GM23338 (cell line): Measurements from ENCODE around the gene PDSS2. TPM values are rescaled to one million over a fixed set of nuclear protein-coding genes. Genes with fewer than 3 reads are reported as not detected.

Source experiments
- ATAC-seq: fragments of 200-7000 bp; cut with Tn5 transposase; 3 replicates; pipeline ENCODE4 v1.9.1; 2020
- DNase-seq: peaks from one replicate; pipeline ENCODE4 v3.0.0-alpha.2; 2015; ENCODE audit warnings: low spot score
- H2AFZ ChIP-seq: fragments of 200-600 bp; sonication (generic); 2 replicates; pipeline ENCODE4 v1.8.0; 2016; ENCODE audit warnings: antibody characterized with exemption, mild to moderate bottlenecking, moderate library complexity
- H3F3A ChIP-seq: fragments of 200-600 bp; sonication (generic); replicated peaks from 2 replicates; pipeline ENCODE4 v1.8.0; 2017; ENCODE audit warnings: antibody characterized with exemption, mixed run types, low read depth
- H3K27ac ChIP-seq: fragments of 200-600 bp; sonication (generic); 2 replicates; pipeline ENCODE4 v1.6.1; 2016; ENCODE audit warnings: low read depth
- H3K27me3 ChIP-seq: fragments of 200-600 bp; sonication (generic); 2 replicates; pipeline ENCODE4 v1.8.0; 2016; ENCODE audit warnings: mild to moderate bottlenecking, mixed run types, moderate library complexity; ENCODE audit not compliant: insufficient read depth
- H3K36me3 ChIP-seq: fragments of 200-600 bp; sonication (generic); 2 replicates; pipeline ENCODE4 v1.8.0; 2016; ENCODE audit warnings: mild to moderate bottlenecking; ENCODE audit not compliant: insufficient read depth
- H3K4me1 ChIP-seq: fragments of 200-600 bp; sonication (generic); 2 replicates; pipeline ENCODE4 v1.8.0; 2016; ENCODE audit warnings: mild to moderate bottlenecking, moderate library complexity; ENCODE audit not compliant: insufficient read depth
- H3K4me2 ChIP-seq: fragments of 200-600 bp; sonication (generic); 2 replicates; pipeline ENCODE4 v1.7.1; 2017; ENCODE audit warnings: mixed run types
- H3K4me3 ChIP-seq: fragments of 200-600 bp; sonication (generic); 2 replicates; pipeline ENCODE4 v1.6.1; 2016; ENCODE audit warnings: mixed run types
- H3K79me2 ChIP-seq: fragments of 200-600 bp; sonication (generic); replicated peaks from 2 replicates; pipeline ENCODE4 v1.8.0; 2017; ENCODE audit warnings: mild to moderate bottlenecking; ENCODE audit not compliant: insufficient read depth
- H3K9me2 ChIP-seq: fragments of 200-600 bp; sonication (generic); 2 replicates; pipeline ENCODE4 v1.8.0; 2017; ENCODE audit not compliant: insufficient read depth
- H4K20me1 ChIP-seq: fragments of 200-600 bp; sonication (generic); replicated peaks from 2 replicates; pipeline ENCODE4 v1.8.0; 2017; ENCODE audit warnings: mild to moderate bottlenecking; ENCODE audit not compliant: insufficient read depth
- H3K27ac Mint-ChIP-seq: 2 replicates; pipeline ENCODE4 v1.8.0; 2020; ENCODE audit warnings: inconsistent platforms, mild to moderate bottlenecking, moderate library complexity, mixed read lengths
- H3K27me3 Mint-ChIP-seq: 3 replicates; pipeline ENCODE4 v1.8.0; 2022; ENCODE audit warnings: low read depth, mild to moderate bottlenecking, moderate library complexity, mixed read lengths, inconsistent platforms; ENCODE audit not compliant: insufficient read depth, poor library complexity
- H3K36me3 Mint-ChIP-seq: 3 replicates; pipeline ENCODE4 v1.8.0; 2021; ENCODE audit warnings: low read depth, mild to moderate bottlenecking, inconsistent platforms, moderate library complexity, mixed read lengths
- H3K4me1 Mint-ChIP-seq: 3 replicates; pipeline ENCODE4 v1.8.0; 2020; ENCODE audit warnings: mild to moderate bottlenecking, inconsistent platforms, mixed read lengths
- H3K4me3 Mint-ChIP-seq: 3 replicates; pipeline ENCODE4 v1.8.0; 2021; ENCODE audit warnings: moderate library complexity, mild to moderate bottlenecking, inconsistent platforms, mixed read lengths
- H3K9me3 Mint-ChIP-seq: 3 replicates; pipeline ENCODE4 v1.8.0; 2020; ENCODE audit warnings: moderate library complexity, mild to moderate bottlenecking, inconsistent platforms, mixed read lengths
- CREB1 ChIP-seq: fragments of 250-450 bp; sonication (Bioruptor Pico); IDR thresholded peaks from 2 replicates; pipeline ENCODE4 v1.5.0; 2020; ENCODE audit warnings: low read depth, mild to moderate bottlenecking, moderate library complexity
- CTCF ChIP-seq, 2 experiments: fragments of 200-600 bp in 1 of 2; sonication (generic) in 1 of 2; conservative IDR thresholded peaks; 2 replicates each; pipeline versions ENCODE4 v1.5.1 to v1.6.1; 2016 to 2017; ENCODE audit warnings: antibody characterized with exemption in 2 of 2, low read depth in 2 of 2, mild to moderate bottlenecking in 2 of 2, moderate library complexity in 1 of 2
- ETS1 ChIP-seq: IDR thresholded peaks from 2 replicates; pipeline ENCODE4 v1.6.1; 2016; ENCODE audit warnings: antibody characterized with exemption
- EZH2 ChIP-seq: fragments of 200-600 bp; sonication (generic); IDR thresholded peaks from one replicate; pipeline ENCODE4 v1.8.0; 2017; ENCODE audit warnings: antibody characterized with exemption, mild to moderate bottlenecking, low read depth; ENCODE audit not compliant: unreplicated experiment
- EZH2phosphoT487 ChIP-seq: fragments of 200-600 bp; sonication (generic); IDR thresholded peaks from one replicate; pipeline ENCODE4 v1.8.1; 2018; ENCODE audit warnings: antibody characterized with exemption; ENCODE audit not compliant: unreplicated experiment
- NANOG ChIP-seq: IDR thresholded peaks from 2 replicates; pipeline ENCODE4 v1.6.1; 2016; ENCODE audit warnings: antibody characterized with exemption, borderline replicate concordance
- POLR2AphosphoS5 ChIP-seq: IDR thresholded peaks from 2 replicates; pipeline ENCODE4 v1.6.1; 2016; ENCODE audit warnings: antibody characterized with exemption, low read depth
- REST ChIP-seq: IDR thresholded peaks from one replicate; pipeline ENCODE4 v1.6.1; 2018; ENCODE audit warnings: antibody characterized with exemption; ENCODE audit not compliant: unreplicated experiment
- STAT1 ChIP-seq: IDR thresholded peaks from one replicate; pipeline ENCODE4 v1.6.1; 2016; ENCODE audit warnings: antibody characterized with exemption; ENCODE audit not compliant: unreplicated experiment
- ZNF114 ChIP-seq: fragments of 250-450 bp; sonication (Bioruptor Pico); IDR thresholded peaks from 2 replicates; pipeline ENCODE4 v1.5.0; 2020; ENCODE audit warnings: mild to moderate bottlenecking, moderate library complexity
- ZNF331 ChIP-seq: fragments of 250-450 bp; sonication (Bioruptor Pico); IDR thresholded peaks from 2 replicates; pipeline ENCODE4 v1.5.0; 2020; ENCODE audit warnings: low read depth, mild to moderate bottlenecking, moderate library complexity
- ZNF462 ChIP-seq: fragments of 250-450 bp; sonication (Bioruptor Pico); IDR thresholded peaks from 2 replicates; pipeline ENCODE4 v1.5.0; 2020; ENCODE audit warnings: mild to moderate bottlenecking, moderate library complexity
- polyA plus RNA-seq: library from polyadenylated mRNA; unstranded; fragments of >200 nt; fragmentation: Nextera tagmentation; extraction: Ambion mirVana; gene quantifications from 2 replicates; pipeline ENCODE4 v1.2.1, GENCODE V29; 2016
- total RNA-seq: library from RNA; depleted of rRNA; stranded (reverse); fragments of >200 nt; shearing (Covaris generic); gene quantifications from 2 replicates; pipeline ENCODE4 v1.2.3, GENCODE V29; 2014

The PDSS2 gene
- total and polyA plus RNA-seq, 2 experiments from 2014 or later: 7.3 to 16.7 TPM

- Histone ChIP-seq H3K4me3 (no peak overlapping the region), H4K20me1 (no peaks in the 10 kb centered on the region), H3K27ac (no peak overlapping the region), H3K4me1 (peaks cover 6% of the 10 kb centered on the region; the same call in 1 of the 2 replicates), H3K36me3 (no peaks in the 10 kb centered on the region), H3F3A (no peaks in the 10 kb centered on the region), H3K27me3 (no peaks in the 10 kb centered on the region), H2AFZ (no peak overlapping the region), H3K9me2 (no peaks in the 10 kb centered on the region), H3K79me2 (no peaks in the 10 kb centered on the region), H3K4me2 (no peak overlapping the region)
- TF ChIP-seq ZNF462 (CRISPR knock-in tag) (no peak), CREB1 (no peak), STAT1 (no peak), ZNF114 (CRISPR knock-in tag) (no peak), ZNF331 (CRISPR knock-in tag) (no peak), REST (no peak), POLR2AphosphoS5 (no peak), NANOG (no peak), EZH2phosphoT487 (no peak), CTCF (conservative IDR thresholded peaks at IDR 0.05; ENCODE audit: low read depth in 2 of 2) (no peak), EZH2 (no peak), ETS1 (no peak)
- H3K4me1 Mint-ChIP-seq: peaks cover 10% of the 10 kb centered on the region
- H3K27me3 Mint-ChIP-seq: no peaks in the 10 kb centered on the region
- no peaks in the 10 kb centered on the region for H3K9me3 Mint-ChIP-seq
- no peaks in the 10 kb centered on the region for H3K36me3 Mint-ChIP-seq
- no peak overlapping the region for H3K27ac Mint-ChIP-seq
- no peak overlapping the region for H3K4me3 Mint-ChIP-seq
- no peak for DNase-seq
- ATAC-seq: no peak
Observed at GRCh38 chr6:107228754-107229153, 230.6 kb downstream of the PDSS2 start.
